Coronary artery (tissue), 2 donors: Measurements from ENCODE around the gene DCTN2.

Source experiments
- DNase-seq: peaks from one replicate; pipeline ENCODE4 v3.0.0-alpha.2; 2017; ENCODE audit warnings: low spot score
- H3K27ac ChIP-seq, 2 donors: fragments of 200-600 bp; sonication (generic); one replicate each; pipeline ENCODE4 v1.5.1; 2016 to 2019
- H3K4me3 ChIP-seq: fragments of 200-600 bp; sonication (generic); 2 replicates; pipeline ENCODE4 v1.5.1; 2016; ENCODE audit warnings: mild to moderate bottlenecking, moderate library complexity
- TF ChIP-seq, protein P1 (sequence below): fragments of 200-600 bp; sonication (generic); IDR thresholded peaks from one replicate; pipeline ENCODE4 v1.5.1; 2019; ENCODE audit warnings: antibody characterized with exemption

DCTN2 gene

DNA sequence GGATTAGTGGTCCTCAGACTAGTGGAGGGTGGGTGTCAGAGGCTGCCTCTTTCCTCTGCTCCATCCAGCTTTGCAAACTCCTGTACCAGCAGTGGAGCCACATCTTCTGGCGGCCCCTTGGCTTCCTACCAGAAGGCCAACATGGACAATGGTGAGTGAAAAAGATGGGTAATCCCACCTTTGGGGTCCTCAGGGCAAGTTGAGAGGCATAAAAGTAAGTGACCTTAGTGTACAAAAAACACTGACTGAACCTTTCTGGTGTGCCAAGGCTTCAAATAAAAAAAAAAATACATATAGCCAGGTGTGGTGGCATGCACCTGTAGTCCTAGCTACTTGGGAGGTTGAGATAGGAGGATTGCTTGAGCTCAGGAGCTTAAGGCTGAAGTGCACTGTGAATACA lies 34.8 kb upstream of the DCTN2 start:
- TF ChIP-seq, protein P1, sequence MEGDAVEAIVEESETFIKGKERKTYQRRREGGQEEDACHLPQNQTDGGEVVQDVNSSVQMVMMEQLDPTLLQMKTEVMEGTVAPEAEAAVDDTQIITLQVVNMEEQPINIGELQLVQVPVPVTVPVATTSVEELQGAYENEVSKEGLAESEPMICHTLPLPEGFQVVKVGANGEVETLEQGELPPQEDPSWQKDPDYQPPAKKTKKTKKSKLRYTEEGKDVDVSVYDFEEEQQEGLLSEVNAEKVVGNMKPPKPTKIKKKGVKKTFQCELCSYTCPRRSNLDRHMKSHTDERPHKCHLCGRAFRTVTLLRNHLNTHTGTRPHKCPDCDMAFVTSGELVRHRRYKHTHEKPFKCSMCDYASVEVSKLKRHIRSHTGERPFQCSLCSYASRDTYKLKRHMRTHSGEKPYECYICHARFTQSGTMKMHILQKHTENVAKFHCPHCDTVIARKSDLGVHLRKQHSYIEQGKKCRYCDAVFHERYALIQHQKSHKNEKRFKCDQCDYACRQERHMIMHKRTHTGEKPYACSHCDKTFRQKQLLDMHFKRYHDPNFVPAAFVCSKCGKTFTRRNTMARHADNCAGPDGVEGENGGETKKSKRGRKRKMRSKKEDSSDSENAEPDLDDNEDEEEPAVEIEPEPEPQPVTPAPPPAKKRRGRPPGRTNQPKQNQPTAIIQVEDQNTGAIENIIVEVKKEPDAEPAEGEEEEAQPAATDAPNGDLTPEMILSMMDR: no peak
- no peak overlapping the region for H3K4me3 ChIP-seq
- no peak for DNase-seq
- no peak overlapping the region for H3K27ac ChIP-seq

DNA sequence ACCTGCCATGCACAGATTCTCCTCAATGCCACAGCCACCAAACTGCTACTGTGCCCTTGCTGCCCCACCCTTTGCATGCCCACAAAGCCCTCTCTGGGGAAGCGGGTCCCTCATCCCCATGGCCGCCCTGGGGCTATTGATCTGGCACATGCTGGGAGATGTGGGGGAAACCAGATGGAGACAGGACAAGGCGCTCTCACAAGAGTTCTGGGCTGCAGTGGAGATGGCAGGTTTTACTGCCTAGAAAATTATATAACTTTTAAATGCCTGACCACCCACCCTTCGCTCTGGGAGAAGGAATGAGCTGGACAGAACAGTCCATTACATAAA lies 33.4 kb upstream of the DCTN2 start:
- H3K27ac ChIP-seq: no peak overlapping the region
- no peak for DNase-seq
- TF ChIP-seq, protein P1: no peak

DNA sequence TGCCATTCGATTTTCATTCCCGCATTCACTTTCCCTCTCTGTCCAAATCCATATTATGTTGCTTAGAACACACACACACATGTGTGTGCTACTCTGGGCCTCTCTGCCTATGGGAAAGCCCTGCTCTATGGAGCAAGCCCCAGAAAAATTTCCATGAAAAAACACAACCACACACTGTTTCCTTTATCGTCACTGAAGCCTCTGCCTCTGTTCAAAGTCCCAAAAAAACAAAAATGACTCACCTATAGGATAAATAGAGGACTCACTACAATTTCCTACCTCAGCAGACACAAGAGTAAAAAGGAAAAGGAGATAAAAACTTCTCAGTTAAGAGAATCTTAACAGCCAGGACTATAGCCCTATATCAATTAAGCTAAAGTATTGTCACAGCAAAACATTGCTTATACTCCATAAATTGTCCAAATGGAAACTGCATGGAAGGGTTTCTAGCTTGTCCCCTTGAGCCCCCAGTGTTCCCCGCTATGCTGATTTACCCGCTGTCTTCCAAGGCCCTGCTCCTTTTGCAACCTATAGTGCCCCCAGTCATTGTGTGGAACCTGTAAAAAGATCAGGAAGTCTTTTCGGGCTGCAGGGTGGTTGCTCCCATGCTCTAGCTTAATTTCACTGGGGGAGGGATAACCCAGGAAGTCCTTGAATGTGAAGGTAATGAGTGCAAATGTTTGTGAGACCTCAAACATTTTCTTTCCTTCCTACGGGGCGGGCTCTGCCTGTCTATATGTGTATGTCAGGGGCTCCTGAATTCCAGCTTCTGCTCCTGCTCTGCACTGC lies 32.9 kb upstream of the DCTN2 start:
- TF ChIP-seq, protein P1: no peak
- DNase-seq: no peak
- Histone ChIP-seq H3K4me3 (no peak overlapping the region), H3K27ac (no peak overlapping the region)

More for the DNA sequence above, 33.4 kb upstream of the DCTN2 start:
- H3K4me3 ChIP-seq: no peak overlapping the region

DNA sequence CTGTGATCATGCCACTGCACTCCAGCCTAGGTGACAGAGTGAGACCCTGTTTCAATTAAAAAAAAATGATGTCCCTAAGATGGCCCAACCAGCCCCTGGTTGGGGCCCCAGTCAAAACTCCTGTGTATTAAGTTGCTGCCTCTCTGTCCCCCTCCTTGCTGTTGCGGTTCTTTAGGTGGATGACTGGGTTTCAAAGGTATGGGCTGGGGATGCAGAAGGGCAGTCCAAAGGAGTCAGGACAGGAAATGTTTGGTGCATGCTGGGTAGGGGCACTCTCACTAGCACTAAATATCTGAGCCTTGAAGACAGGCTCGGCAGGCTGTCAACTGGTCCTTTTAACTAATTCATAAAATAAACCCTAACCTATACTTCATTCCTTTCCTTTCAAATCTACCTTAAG lies 32.0 kb upstream of the DCTN2 start:
- Histone ChIP-seq H3K4me3 (no peak overlapping the region), H3K27ac (no peak overlapping the region)
- DNase-seq: no peak
- TF ChIP-seq, protein P1: no peak

DNA sequence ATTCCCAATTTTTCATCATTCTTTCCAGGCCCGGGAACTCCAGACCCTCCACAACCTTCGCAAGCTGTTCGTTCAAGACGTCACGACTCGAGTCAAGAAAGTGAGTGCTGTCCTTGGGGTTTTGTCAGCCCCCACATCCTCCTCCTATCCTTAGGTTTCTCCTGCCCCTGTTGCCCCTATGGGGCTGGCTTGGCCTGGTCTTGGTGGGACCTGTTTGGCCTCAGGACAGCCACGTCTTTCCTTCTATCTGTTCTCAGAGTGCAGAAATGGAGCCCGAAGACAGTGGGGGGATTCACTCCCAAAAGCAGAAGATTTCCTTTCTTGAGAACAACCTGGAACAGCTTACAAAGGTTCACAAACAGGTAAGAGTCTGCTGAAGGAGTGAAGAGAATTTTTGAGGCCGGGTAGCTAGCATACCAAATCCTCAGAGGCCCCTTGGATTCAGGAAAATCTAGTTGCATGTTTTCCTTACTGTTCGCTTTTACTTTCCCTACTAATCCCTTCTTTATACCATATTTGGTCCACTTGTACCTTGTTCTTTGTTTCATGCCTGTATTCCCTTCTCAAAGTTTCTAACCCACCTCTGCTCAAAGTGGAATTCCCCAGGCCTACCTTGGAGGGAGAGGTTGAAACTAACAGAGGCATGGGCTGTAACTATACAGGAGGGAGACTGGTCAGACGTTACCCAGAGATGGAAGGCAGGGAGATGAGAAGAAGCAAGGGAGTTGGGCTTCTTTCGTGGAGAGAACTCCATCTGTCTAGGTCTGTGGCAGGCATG lies 31.2 kb upstream of the DCTN2 start:
- DNase-seq: no peak
- Histone ChIP-seq H3K27ac (no peak overlapping the region), H3K4me3 (no peak overlapping the region)
- TF ChIP-seq, protein P1: no peak

DNA sequence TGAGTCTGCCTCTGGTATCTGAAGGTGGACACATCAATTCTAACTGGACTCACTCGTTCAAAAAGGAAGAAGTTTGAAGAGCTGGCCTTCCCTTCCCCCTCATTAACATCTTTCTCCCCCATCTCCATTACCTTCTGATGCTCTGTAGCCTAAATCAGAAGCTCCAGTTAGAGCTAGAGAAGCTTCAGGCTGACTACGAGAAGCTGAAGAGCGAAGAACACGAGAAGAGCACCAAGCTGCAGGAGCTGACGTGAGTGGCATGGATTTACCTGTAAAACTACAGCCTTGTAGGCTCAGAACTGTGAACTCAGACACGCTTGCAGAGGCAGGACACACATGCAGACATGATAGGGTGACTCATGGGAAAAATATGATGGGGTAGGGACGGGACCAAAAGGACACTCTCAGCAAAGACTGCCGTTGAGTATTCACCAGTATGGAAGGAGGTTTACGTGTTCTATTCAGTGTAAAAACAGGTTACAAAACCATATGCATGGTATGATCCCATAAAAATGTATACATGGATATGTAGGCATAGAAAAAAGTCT lies 29.7 kb upstream of the DCTN2 start:
- Histone ChIP-seq H3K27ac (no peak overlapping the region), H3K4me3 (no peak overlapping the region)
- TF ChIP-seq, protein P1: no peak
- no peak for DNase-seq
